Stimulated activated CD4-positive, alpha-beta T cell treated with anti-CD3 and anti-CD28 coated beads, Interleukin-4, amount 100 ng/mL, for 48 hours (primary cell): ENCODE measurements around the gene TMEM223.
"Not testable (repeated sequence)": the region's sequence is repeated elsewhere in the genome, so short reads cannot be mapped to it uniquely, and the experiment has no call there.

Experiments used
- DNase-seq, 2 donors: peaks; one replicate each; pipeline ENCODE4 v3.0.0-alpha.2; 2020; ENCODE audit warnings: low read depth in 2 of 2

TMEM223 gene

DNA sequence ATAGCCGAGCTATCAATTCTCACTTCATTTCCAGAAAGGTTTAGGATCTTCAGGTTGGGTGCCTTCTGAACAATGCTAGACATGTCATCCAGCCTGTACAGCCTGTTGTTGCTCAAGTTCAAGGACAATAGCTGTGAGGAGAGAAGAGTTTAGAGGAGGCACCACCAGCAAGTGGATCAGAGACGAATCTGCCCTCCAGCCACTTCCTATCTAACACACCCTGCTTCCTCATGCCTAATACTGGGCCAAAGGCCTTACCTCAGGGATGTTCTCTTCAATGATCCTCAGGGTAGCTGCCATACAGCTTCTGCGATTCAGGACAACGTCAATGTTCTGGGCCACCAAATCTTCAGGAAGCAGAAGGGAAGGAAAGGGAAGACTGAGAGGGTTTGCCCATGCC lies 9.3 kb upstream of the TMEM223 start:
- no peak for DNase-seq

DNA sequence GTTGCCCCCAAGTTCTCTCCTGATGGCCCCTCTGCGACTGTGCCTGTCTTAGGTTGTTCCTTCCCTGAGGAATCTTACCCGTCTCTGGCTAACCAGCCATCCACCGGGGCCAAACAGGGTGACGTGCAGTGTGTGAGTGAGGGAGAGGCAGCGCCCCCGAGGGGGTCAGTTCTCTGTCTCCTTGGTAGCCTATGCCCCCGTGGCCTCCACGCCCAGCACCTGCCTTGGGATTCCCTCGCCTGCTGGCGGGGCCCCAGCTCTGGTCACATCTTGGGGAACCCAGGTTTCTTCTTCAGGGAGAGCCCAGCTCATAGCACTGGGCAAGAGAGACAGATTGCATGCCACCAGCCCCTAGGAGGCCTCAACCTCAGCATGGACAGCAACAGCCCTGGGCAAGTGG lies 7.7 kb upstream of the TMEM223 start:
- DNase-seq: no peak

DNA sequence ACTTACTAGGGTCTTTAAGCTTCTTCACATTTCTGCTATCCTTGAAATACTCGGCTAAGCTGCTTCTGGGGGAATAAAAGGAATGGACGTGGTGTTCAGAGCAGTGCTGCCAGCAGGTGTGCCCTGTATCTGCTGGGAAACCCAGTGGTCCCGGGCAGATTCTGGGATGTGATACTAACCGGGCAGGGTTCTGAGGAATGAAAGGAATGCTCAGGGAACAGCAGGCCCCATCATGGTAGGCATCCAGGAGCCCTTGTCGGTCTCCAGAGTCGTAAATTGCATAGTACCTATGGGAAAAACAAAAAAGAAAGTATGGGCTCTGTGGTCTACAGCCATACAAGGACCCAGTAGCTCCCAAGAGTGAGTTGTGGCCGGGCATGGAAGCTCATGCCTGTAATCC lies 4.5 kb upstream of the TMEM223 start:
- no peak for DNase-seq

DNA sequence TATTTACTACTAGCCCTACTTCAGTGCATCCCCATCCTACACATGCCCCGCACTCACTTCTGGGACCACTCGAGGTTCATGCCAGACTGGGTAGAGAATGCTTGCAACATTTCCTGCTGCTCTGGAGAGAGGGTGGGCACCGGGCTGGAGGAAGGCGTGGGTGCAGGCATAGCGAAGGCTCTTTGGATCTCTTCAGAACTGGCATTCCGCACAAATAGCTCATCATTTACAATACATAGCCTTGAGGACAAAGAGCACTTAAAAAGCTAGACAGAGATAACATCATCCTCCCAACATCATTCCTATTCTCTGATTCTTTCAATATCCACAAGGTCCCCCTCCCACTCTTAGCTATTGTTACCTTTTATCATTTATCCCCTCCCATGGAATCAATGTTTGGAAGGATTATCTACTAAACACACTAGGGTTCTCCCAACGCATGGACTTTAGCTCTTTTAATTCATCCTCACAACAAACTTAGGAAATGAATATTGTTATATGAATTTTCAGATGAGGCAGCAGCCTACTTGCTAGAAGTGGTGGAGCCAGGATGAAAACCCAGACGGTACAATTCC lies 2.5 kb upstream of the TMEM223 start:
- no peak for DNase-seq

DNA sequence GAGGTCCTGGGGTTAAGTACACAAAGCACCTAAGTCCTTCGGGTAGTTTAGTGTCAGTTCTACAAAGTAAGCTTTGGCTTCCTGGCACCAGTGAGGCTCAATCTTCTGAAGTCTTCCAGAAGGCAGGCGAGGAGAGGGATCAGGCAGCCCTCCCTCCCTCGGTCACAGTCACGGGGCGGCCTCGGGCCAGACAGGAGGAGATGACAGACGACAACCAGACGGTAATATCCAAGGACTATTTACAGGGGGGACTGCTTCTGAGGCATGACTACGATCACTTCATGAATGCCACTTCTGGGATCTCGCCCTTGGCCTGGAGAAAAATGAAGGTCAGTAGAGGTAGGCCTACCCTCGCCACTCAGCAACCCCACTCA lies 383 bp upstream of the TMEM223 start:
- DNase-seq: no peak

DNA sequence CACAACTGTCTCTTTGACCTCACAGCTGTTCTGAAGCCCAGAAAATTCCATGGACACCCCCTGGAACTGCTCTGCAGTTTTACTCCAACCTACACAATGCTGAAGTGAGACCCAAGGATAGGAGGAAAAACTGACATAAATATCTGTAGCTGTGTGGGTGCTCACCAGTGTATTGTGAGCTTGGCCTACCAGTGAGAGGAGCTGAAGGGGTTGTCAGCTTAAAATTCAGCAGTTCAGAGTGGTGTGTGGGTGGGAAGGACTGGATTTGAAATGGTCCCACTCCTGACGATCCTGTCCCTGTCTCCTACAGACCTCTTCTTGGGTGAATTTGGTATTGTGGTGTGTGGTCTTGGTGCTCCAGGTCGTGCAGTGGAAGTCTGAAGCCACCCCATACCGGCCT lies 2.2 kb downstream of the TMEM223 start:
- no peak for DNase-seq

DNA sequence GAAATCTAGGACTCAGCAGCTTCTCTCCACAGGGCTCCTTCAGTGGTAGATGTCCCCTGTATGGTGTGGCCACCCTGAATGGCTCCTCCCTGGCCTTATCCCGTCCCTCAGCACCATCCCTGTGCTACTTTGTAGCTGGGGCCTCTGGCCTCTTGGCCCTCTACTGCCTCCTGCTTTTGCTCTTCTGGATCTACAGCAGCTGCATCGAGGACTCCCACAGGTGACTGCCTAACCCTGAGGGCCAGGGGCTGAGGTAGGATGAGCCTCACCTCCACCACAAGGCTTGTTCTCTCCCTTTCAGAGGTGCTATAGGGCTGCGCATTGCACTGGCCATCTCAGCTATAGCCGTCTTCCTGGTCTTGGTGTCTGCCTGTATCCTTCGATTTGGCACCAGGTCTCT lies 2.8 kb downstream of the TMEM223 start:
- no peak for DNase-seq

DNA sequence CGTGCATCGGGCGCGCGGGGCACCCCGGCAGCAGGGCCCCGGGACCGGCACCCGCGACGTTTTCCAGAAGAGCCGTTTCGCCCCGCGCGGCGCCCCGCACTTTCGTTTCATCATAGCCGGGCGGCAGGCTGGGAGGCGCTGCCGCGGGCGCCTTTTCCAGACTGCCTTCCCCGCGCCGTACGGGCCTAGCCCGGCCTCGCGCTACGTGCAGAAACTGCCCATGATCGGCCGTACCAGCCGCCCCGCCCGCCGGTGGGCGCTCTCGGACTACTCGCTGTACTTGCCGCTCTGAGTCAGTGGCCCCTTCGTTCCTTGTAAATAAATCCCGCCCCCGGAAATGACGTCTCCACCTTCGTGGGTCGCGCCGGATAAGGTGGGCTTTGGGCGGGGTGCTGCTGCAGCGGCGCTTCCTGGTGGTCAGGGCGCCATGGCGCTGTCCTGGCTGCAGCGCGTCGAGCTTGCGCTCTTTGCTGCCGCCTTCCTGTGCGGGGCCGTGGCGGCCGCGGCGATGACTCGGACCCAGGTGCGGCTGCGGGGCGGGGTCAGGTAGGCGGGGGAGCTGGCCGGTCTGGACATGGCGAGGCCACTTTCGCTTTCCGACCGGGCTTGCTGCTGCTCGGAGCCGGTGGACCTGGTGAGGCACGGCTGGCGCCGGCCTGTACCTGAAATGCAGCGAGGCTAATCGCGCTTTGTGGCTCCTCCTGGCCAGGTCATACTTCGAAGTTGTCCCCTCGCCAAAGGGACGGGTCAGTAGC lies 4.6 kb downstream of the TMEM223 start, which contains the start of gene TMEM179B:
Gene TMEM179B, plus strand, starts transcription at position 398 of the 755 bp plus-strand sequence. Its CDS starts 30 bp downstream, at position 428.
- peak; percentile 97 to 99 for DNase-seq

DNA sequence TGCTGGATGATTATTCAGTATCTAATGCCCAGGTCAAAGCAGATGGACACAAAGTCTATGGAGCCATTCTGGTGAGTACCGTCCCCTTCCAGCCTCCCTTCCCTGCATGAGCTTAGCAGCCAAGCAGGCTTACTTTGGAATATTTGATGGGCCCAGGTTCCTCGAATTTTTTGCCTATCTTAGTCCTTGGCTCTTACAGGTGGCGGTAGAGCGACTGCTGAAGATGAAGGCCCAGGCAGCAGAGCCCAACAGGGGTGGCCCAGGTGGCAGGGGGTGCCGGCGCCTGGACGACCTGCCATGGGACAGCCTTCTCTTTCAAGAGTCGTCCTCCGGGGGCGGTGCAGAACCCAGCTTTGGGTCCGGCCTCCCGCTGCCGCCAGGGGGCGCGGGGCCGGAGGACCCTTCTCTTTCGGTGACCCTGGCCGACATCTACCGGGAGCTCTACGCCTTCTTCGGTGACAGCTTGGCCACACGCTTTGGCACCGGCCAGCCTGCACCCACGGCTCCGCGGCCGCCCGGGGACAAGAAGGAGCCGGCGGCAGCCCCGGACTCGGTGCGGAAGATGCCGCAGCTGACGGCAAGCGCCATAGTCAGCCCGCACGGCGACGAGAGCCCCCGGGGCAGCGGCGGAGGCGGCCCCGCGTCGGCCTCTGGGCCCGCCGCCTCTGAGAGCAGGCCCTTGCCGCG lies 5.3 kb downstream of the TMEM223 start:
- peak; percentile 77 to 78 for DNase-seq

DNA sequence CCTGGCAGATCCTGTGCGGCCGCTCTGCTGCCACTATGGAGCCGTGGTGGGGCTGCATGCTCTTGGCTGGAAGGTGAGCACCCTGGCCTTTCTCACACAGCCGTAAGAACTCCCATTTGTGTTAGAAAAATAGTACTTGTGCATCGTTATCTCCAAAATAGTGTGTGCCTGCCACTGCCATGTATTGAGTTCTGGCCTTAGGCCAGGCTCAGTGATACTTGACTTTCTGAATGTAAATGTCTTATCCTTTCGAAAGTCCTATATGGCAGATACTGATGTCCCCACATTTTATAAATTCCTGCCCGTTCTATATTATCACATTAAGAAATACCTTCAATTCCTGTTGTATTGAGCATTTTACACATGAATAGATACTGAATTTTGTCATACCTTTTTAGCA lies 9.1 kb downstream of the TMEM223 start:
- no peak for DNase-seq

DNA sequence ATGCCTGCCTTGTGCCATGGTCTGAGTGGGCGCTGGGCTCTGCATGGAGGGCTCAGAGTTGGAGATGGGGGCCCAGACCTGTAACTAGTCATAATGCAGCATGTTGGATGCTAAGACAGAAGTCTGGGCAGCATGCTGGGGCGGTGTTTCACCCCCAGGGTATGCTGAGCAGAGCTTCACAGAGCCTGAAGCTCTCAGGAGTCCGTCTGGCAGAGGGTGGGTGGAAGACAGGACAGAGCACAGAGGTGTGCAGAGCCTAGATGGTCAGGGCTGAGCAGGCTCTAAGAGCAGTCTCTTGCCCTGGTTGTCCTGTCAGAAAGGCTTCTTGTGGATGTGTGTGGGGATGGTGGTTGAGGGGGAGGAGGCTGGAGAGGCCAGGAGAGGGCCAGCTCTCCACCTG lies 13.4 kb downstream of the TMEM223 start:
- DNase-seq: no peak

DNA sequence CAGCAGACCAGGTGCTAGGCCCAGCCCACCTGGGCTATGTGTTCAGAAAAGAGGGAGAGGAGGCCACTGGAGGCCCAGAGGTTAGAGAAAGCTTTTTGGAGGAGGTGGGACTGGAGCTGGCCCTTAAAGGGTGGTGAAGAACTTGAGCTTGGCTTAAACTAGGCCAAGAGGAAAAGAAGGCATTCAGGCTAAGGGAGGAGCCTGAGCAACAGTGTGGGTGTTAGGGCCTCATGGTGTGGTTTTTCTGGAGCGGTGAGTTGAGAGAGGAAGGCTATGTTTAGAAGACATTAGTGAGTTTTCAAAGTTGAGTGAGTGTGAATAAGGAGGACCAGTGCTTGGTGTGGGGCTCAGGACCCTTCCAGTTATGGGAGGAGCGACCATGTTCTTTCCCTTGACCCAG lies 14.4 kb downstream of the TMEM223 start:
- DNase-seq: no peak

DNA sequence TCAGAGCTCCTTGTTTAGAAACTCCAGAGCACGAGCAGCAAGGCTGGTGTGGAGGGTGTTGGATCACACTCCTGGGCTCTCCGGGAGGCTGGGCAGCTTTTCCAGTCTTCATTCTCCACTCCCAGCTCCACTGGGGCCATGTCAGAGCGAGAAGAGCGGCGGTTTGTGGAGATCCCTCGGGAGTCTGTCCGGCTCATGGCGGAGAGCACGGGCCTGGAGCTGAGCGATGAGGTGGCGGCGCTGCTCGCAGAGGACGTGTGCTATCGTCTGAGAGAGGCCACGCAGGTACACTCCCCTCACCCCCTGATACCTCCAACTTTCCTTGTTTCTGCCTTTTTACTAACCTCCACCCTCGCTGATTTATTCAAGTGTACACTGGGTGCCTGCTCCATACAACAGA lies 16.2 kb downstream of the TMEM223 start:
- no peak for DNase-seq

DNA sequence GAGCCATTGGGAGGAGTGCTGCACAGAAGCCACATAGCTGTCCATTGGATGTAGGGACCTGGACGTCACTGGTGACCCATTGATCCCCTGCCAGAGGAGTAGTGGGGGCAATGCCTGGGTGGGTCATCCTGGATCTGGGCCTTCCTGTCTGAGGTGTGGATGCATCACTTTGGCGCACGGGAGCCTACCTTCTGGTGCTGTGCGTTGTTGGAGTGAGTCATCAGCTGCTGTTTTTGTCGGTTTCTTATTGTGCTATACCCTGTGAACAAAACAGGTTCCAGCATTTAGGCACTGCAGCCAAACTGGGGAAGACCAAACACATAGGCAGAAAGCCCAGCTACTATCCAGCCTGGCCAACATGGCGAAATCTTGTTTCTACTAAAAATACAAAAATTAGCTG lies 17.4 kb downstream of the TMEM223 start:
- DNase-seq: no peak

DNA sequence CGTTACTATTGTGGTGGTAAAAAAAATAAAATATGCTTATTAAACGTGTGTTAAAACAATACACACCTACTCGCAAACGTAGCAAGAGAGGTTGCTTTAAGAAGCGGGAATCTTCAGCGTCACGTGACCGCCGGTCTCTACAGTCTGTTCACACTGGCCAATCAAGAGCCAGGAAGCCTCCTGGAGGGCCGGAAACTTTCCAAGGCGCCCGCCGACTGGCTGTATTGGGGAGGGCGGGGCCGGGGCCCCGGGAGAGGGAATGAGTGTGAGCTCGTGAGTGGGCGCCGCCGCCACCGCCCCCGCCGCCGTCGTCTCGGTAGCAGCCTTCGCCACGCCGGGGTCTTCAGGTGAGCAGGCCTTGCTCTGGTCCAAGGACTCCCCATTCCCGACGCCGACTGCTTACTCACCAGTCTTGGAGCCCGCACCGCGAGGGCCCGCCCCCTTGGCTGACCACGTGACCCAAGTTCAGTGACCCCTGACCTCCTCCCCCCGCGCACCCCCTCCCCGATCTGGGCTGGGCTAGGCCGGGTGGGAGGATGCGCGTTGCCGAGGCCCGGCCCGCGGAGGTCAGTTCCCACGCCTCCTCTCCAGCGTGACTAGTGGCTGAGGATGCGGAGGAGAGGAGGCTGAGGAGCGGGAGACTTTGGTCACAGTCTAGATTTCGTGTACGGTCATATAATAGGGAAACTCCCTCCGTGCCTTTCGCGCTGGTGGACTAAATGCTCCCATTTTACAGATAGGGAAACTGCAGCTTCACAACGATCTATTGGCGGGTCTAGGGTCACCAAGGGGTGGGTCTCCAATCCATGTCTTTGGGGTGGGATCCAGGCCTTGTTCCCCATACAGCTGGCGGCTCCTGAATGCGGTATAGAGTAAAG lies 20.4 kb downstream of the TMEM223 start, which contains the start of gene TAF6L:
Gene TAF6L, plus strand, starts transcription at position 253 of the 878 bp plus-strand sequence. CDS start 4,388 bp downstream, outside the sequence.
- peak; percentile 97 for DNase-seq

DNA sequence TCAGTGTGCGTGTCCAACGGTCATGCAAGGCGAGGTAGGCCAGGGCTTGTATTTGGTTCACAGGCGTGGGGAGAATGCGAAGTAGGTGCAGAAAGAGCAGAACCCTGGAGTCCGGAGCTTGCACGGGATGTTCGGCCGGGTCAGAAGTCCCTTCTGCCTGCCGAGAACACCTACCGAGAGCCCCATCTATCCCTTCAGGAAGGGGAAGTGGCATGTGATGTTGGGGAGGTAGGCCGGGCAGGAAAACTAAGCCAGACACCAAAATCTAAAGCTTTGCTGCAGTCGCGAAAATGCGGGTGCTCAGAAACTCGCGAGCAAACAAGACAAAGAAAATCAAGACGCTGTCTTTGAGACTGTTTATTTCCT lies 21.0 kb downstream of the TMEM223 start:
- no peak for DNase-seq

DNA sequence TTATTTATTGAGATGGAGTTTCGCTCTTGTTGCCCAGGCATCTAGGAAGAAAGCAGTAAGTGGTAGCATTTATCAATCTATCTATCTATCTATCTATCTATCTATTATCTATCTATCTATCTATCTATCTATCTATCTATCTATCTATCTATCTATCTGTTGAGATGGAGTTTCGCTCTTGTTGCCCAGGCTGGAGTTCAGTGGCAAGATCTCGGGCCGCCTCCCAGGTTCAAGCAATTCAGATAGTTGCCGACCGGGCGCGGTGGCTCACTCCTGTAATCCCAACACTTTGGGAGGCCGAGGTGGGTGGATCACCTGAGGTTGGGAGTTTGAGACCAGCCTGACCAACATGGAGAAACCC lies 31.0 kb downstream of the TMEM223 start:
- not testable (repeated sequence) for DNase-seq

DNA sequence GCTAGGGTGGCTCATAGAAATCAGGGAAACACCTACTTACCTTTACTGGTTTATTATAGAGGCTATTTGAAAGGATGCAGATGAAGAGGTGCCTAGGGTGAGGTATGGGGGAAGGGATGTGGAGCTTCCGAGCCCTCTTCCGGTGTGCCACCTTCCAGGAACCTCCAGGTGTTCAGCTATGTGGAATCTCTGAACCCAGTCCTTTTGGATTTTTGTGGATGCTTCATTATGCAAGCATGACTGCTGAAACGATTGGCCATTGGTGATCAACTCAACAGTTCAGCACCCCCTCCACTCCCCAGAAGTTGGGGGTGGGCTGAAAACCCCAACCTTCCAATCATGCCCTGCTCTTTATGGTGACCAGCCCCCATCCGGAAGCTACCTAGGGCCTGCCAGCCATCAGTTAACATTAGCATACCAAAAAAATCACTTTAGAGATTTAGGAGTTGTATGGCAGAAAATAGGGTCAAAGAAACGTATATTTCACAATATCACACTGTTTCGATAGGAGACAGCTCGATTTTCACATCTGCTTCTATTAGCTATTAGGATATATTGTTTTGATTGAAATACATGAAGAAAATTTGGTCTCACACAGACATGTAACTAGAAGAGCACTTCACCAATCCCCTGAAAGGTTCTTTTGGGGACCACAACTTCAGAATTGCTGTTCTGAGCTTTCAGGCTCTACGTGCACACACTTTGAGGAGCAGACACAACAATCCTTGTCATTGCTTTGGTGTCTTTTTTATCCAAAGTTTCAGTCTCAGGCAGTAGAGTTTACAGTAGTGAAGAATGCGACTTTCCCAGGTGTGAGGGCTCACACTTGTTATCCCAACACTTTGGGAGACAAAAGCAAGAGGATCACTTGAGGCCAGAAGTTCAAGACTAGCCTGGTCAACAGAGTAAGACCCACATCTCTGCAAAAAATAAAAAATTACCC lies 33.7 kb downstream of the TMEM223 start:
- DNase-seq: no peak

DNA sequence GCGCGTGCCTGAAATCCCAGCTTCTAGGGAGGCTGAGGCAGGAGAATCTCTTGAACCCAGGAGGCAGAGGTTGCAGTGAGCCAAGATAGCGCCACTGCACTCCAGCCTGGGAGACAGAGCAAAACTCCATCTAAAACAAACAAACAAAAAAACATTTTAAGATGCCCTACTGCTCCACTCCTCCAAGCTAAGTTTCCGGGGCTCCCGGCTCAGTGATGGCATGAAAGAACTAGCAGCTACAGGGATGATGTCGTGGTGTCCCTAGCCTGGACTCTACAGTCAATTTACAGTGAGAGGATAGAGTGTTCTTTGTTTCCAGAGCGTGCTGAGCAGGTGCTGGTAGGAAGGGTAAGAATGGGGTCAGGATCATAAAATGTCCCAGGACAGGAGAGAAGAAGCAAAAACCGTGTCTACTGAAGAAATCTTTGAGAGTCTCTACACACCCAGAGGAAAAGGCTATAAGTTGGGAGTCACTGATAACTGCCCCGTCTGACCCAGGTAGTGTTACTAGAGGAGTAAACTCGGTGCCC lies 36.7 kb downstream of the TMEM223 start:
- DNase-seq: no peak

DNA sequence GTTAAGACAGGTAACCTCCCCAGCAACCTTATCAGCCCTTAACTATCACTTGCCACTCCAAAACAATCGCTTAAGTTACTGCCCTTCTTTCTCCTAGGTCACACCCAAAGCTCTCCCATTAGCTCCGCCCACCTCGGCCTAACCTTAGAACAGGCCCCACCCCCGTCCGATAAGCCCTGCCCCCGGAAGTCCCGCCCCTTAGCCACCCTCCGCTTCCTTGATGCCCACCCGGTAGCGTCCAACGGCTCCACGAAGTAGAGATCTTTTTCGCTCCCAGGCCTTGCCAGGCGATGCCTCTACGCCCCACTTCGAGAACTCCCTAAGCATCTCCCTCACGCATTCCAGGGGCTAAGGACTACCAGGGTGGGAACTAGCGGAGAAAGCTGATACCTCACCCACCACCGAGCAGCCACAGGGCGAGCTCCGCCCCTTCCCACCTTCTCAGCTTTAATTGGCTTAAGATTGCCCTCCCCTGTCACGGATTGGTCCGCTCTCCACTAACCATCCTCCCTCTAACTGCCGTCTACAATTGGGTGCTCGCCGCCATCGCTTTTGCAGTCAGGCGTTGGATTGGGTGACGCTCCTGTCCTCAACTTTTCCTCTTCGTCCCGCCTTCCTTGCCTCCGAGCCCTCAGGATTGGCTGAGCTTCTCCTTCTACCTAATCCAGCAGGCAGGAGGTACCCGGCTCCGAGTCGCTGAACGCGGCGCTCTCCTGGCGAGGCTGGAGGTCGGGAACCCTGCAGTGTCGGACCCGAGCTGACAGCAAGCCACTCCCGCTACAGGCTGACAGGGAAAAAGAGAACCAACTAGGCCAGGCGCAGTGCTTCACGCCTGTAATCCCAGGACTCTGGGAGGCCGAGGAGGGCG lies 37.8 kb downstream of the TMEM223 start, which contains the start of gene ZBTB3:
Gene ZBTB3, minus strand, starts transcription at position 425 of the 868 bp plus-strand sequence. CDS start 496 bp downstream, outside the sequence.
- DNase-seq: peak; percentile 95 to 97
